ENCODE results near the gene EFNA2. TPM values are rescaled to one million over a fixed set of nuclear protein-coding genes. Genes with fewer than 3 reads are reported as not detected.

The EFNA2 gene
- total and polyA plus RNA-seq, 2 of the 8 experiments (the other 6 are each of a cell fraction or from before 2014, with no cell fraction given): 4.0 to 7.0 TPM

- Histone ChIP-seq H3K79me1 (ENCODE audit: low read depth, low read length) (peaks cover 18% of the 10 kb centered on the region), H2AFZ (ENCODE audit: low read length) (no peak overlapping the region), H3K9me3 (ENCODE audit: insufficient read depth in 2 of 2, low read depth in 1 of 2, low read length in 1 of 2) (no peaks in the 10 kb centered on the region), H4K91ac (replicated peaks; ENCODE audit: insufficient read length, low read length) (no peak overlapping the region), H2AK5ac (ENCODE audit: low read depth, low read length) (peak overlapping the region; percentile 67; the same call in 1 of the 2 replicates), H4K20me1 (replicated peaks in 1 of 2; ENCODE audit: control insufficient read depth in 1 of 2, insufficient read depth in 2 of 2, low read length in 2 of 2) (peaks cover 5 to 20% of the 10 kb centered on the region in 2 experiments), H3K23ac (ENCODE audit: insufficient read length) (no peak overlapping the region), H3K79me2 (ENCODE audit: control insufficient read depth in 1 of 2, insufficient read depth in 2 of 2, low read length in 2 of 2) (peaks cover 0 to 18% of the 10 kb centered on the region in 2 experiments; a peak in 1 of 4 replicates), H3K27me3 (replicated peaks in 1 of 4; ENCODE audit: control insufficient read depth in 3 of 4, extremely low read depth in 1 of 4, insufficient read depth in 3 of 4, low read length in 3 of 4) (no peaks in the 10 kb centered on the region), H3K4me1 (replicated peaks in 1 of 4; ENCODE audit: control insufficient read depth in 3 of 4, insufficient read depth in 4 of 4, low read length in 3 of 4) (peaks cover 0 to 18% (median 14%) of the 10 kb centered on the region in 4 experiments; a peak in 5 of 7 replicates), H2BK20ac (ENCODE audit: low read length) (no peak overlapping the region), H4K5ac (ENCODE audit: insufficient read length, low read depth, low read length) (peak overlapping the region; percentile 12), H2BK5ac (ENCODE audit: low read depth, low read length) (0 out of 2 replicates have a peak overlapping the region, but pooled peaks have one; percentile 87), H3K4ac (replicated peaks; ENCODE audit: insufficient read length, low read depth, low read length) (no peak overlapping the region), H2BK12ac (ENCODE audit: low read depth, low read length) (peak overlapping the region; percentile 39; the same call in 1 of the 2 replicates), H3K4me3 (ENCODE audit: extremely low read depth in 1 of 4, insufficient read depth in 2 of 4, low read depth in 3 of 4, low read length in 4 of 4) (peak overlapping the region; percentile 77 to 82 (median 78); a peak in 6 of 8 replicates), H3K14ac (ENCODE audit: insufficient read length) (no peak overlapping the region), H3K4me2 (ENCODE audit: insufficient read depth in 1 of 2, low read depth in 2 of 2, low read length in 2 of 2) (peak overlapping the region; percentile 80 to 90), H2BK120ac (replicated peaks; ENCODE audit: low read depth, low read length) (no peak overlapping the region), H3K18ac (ENCODE audit: extremely low read depth, low read length) (no peak overlapping the region), H3K27ac (ENCODE audit: low read depth, low read length) (no peak overlapping the region), H3K9ac (replicated peaks in 1 of 4; ENCODE audit: extremely low read depth in 1 of 4, low read depth in 3 of 4, low read length in 3 of 4) (no peak overlapping the region; a peak in 1 of 7 replicates), H3K23me2 (ENCODE audit: low read depth, low read length) (peaks cover 10% of the 10 kb centered on the region; the same call in 1 of the 2 replicates), H2BK15ac (ENCODE audit: low read length) (no peak overlapping the region), H3K36me3 (ENCODE audit: control insufficient read depth in 2 of 4, insufficient read depth in 4 of 4, low read length in 3 of 4) (peaks cover 21 to 38% (median 31%) of the 10 kb centered on the region in 4 experiments), H4K8ac (ENCODE audit: extremely low read depth, insufficient read depth, low read length) (peak overlapping the region; percentile 70), H3K56ac (replicated peaks; ENCODE audit: insufficient read length, low read depth, low read length) (no peak overlapping the region)
- no peak for FAIRE-seq
- DNase-seq (ENCODE audit: low read depth in 1 of 2, low spot score in 2 of 2): no peak
- ChIA-PET POLR2A (ENCODE audit: partially characterized antibody) (interaction anchor here (0.6 to 11.4 kb wide), 3 partner anchors 16 to 104 kb away, joined by 3 to 331 read pairs (median 5); partner anchors contain the start of gene CIRBP), CTCF (ENCODE audit: partially characterized antibody) (interaction anchor here (1.2 kb wide), 2 partner anchors 95 to 106 kb away, joined by 4 read pairs; no protein-coding TSS in a partner anchor)
- 82% methylated on average over 10 of the region's 10 CpGs; no CpG with 5 or more reads in 1 of the 2 experiments for WGBS, 2 experiments (ENCODE audit: extremely low coverage in 1 of 2, insufficient coverage in 1 of 2, insufficient read length in 1 of 2, insufficient replicate concordance in 2 of 2, low coverage in 1 of 2, low lambda C conversion rate in 2 of 2, missing lambda C conversion rate in 1 of 2)
- TF ChIP-seq MAFK (IDR thresholded peaks at IDR 0.05; ENCODE audit: low read depth, low read length) (no peak), CTCF (IDR thresholded peaks at IDR 0.05; ENCODE audit: control extremely low read depth in 1 of 3, insufficient read depth in 1 of 3, low read depth in 1 of 3, low read length in 3 of 3) (no peak), ASH2L (IDR thresholded peaks at IDR 0.05; ENCODE audit: low read length) (no peak), BACH1 (IDR thresholded peaks at IDR 0.05; ENCODE audit: low read length) (no peak), POLR2AphosphoS5 (IDR thresholded peaks at IDR 0.05; ENCODE audit: low read depth, low read length) (0 out of 2 replicates have a peak, but pooled peaks have one; percentile 20), BRCA1 (IDR thresholded peaks at IDR 0.05; ENCODE audit: low read depth, low read length) (no peak)
Observed at GRCh38 chr19:1276628-1277022, 9.0 kb upstream of the EFNA2 start.
